ENCODE data around the gene PHACTR1. TPM values are rescaled to one million over a fixed set of nuclear protein-coding genes. Genes with fewer than 3 reads are reported as not detected.

Gene PHACTR1
- total RNA-seq, 1 experiment from 2014 or later = 0.21 TPM

- Mint-ChIP-seq H3K27ac (ENCODE audit: unreplicated experiment) (no peak overlapping the region), H3K4me3 (ENCODE audit: low read depth, unreplicated experiment) (no peak overlapping the region), H3K27me3 (ENCODE audit: unreplicated experiment) (peaks cover 92% of the 10 kb centered on the region), H3K4me1 (ENCODE audit: low read depth, unreplicated experiment) (no peaks in the 10 kb centered on the region), H3K9me3 (ENCODE audit: low read depth, unreplicated experiment) (no peaks in the 10 kb centered on the region), H3K36me3 (ENCODE audit: insufficient read depth, unreplicated experiment) (no peaks in the 10 kb centered on the region)
- no peak for DNase-seq
- CTCF ChIA-PET = no interaction called here
- BruUV-seq (replicated peaks) = no TSS peak
- intact Hi-C loops (cut with micrococcal nuclease; ENCODE audit: unreplicated experiment) = no loop called here
- no peak for TF ChIP-seq CTCF (IDR thresholded peaks at IDR 0.05; ENCODE audit: unreplicated experiment)
Observed at GRCh38 chr6:12769556-12770256, 53.1 kb downstream of the PHACTR1 start.

- Mint-ChIP-seq H3K4me3 (ENCODE audit: low read depth, unreplicated experiment) (no peak overlapping the region), H3K27me3 (ENCODE audit: unreplicated experiment) (peaks cover 66% of the 10 kb centered on the region), H3K36me3 (ENCODE audit: insufficient read depth, unreplicated experiment) (no peaks in the 10 kb centered on the region), H3K4me1 (ENCODE audit: low read depth, unreplicated experiment) (no peaks in the 10 kb centered on the region), H3K27ac (ENCODE audit: unreplicated experiment) (no peak overlapping the region), H3K9me3 (ENCODE audit: low read depth, unreplicated experiment) (no peaks in the 10 kb centered on the region)
- DNase-seq = no peak
- CTCF ChIA-PET = no interaction called here
- TF ChIP-seq CTCF (IDR thresholded peaks at IDR 0.05; ENCODE audit: unreplicated experiment) = no peak
- intact Hi-C loops (cut with micrococcal nuclease; ENCODE audit: unreplicated experiment) = no loop called here
- no TSS peak for BruUV-seq (replicated peaks)
Observed at GRCh38 chr6:12772416-12772815, 55.8 kb downstream of the PHACTR1 start.

- no peak for DNase-seq
- Mint-ChIP-seq H3K27ac (ENCODE audit: unreplicated experiment) (no peak overlapping the region), H3K27me3 (ENCODE audit: unreplicated experiment) (peaks cover 48% of the 10 kb centered on the region), H3K36me3 (ENCODE audit: insufficient read depth, unreplicated experiment) (no peaks in the 10 kb centered on the region), H3K4me1 (ENCODE audit: low read depth, unreplicated experiment) (no peaks in the 10 kb centered on the region), H3K9me3 (ENCODE audit: low read depth, unreplicated experiment) (no peaks in the 10 kb centered on the region), H3K4me3 (ENCODE audit: low read depth, unreplicated experiment) (no peak overlapping the region)
- TF ChIP-seq CTCF (IDR thresholded peaks at IDR 0.05; ENCODE audit: unreplicated experiment) = no peak
- CTCF ChIA-PET = no interaction called here
- no TSS peak for BruUV-seq (replicated peaks)
- intact Hi-C loops (cut with micrococcal nuclease; ENCODE audit: unreplicated experiment) = no loop called here
Observed at GRCh38 chr6:12776291-12776690, 59.7 kb downstream of the PHACTR1 start.

GRCh38 chr6:12779772-12780171 is 63.2 kb downstream of the PHACTR1 start:
- no peak for DNase-seq
- Mint-ChIP-seq H3K27me3 (ENCODE audit: unreplicated experiment) (peaks cover 31% of the 10 kb centered on the region), H3K27ac (ENCODE audit: unreplicated experiment) (no peak overlapping the region), H3K4me1 (ENCODE audit: low read depth, unreplicated experiment) (no peaks in the 10 kb centered on the region), H3K9me3 (ENCODE audit: low read depth, unreplicated experiment) (no peaks in the 10 kb centered on the region), H3K36me3 (ENCODE audit: insufficient read depth, unreplicated experiment) (no peaks in the 10 kb centered on the region), H3K4me3 (ENCODE audit: low read depth, unreplicated experiment) (no peak overlapping the region)
- intact Hi-C loops (cut with micrococcal nuclease; ENCODE audit: unreplicated experiment) = no loop called here
- TF ChIP-seq CTCF (IDR thresholded peaks at IDR 0.05; ENCODE audit: unreplicated experiment) = no peak
- BruUV-seq (replicated peaks) = no TSS peak
- CTCF ChIA-PET = no interaction called here

Measured in Calu3 (cell line).